Suprapubic skin (tissue), 4 donors: ENCODE measurements around the gene TFAP2B. TPM values are rescaled to one million over a fixed set of nuclear protein-coding genes. Genes with fewer than 3 reads are reported as not detected.

Experiments used
- DNase-seq, 2 donors: peaks; one replicate each; pipeline ENCODE4 v3.0.0-alpha.2; 2019; ENCODE audit warnings: low spot score in 2 of 2
- H3K27ac ChIP-seq: fragments of 200-600 bp; sonication (generic); one replicate; pipeline ENCODE4 v1.5.1; 2019
- H3K27me3 ChIP-seq: fragments of 200-600 bp; sonication (generic); one replicate; pipeline ENCODE4 v1.5.1; 2019
- H3K36me3 ChIP-seq: fragments of 200-600 bp; sonication (generic); one replicate; pipeline ENCODE4 v1.5.1; 2019
- H3K4me1 ChIP-seq: fragments of 200-600 bp; sonication (generic); one replicate; pipeline ENCODE4 v1.5.1; 2019
- H3K4me3 ChIP-seq: fragments of 200-600 bp; sonication (generic); one replicate; pipeline ENCODE4 v1.5.1; 2019; ENCODE audit warnings: mild to moderate bottlenecking
- H3K9me3 ChIP-seq: fragments of 200-600 bp; sonication (generic); one replicate; pipeline ENCODE4 v1.5.1; 2019
- CTCF ChIP-seq, 2 donors: fragments of 200-600 bp in 1 of 2; fragments of 450-650 bp in 1 of 2; sonication (generic) in 1 of 2; IDR thresholded peaks; one replicate each; pipeline ENCODE4 v1.5.1; 2016 to 2019; ENCODE audit warnings: antibody characterized with exemption in 2 of 2, mild to moderate bottlenecking in 1 of 2, moderate library complexity in 1 of 2
- EP300 ChIP-seq: sonication (generic); formaldehyde crosslinking; IDR thresholded peaks from one replicate; pipeline ENCODE4 v1.6.1; 2017; ENCODE audit warnings: antibody characterized with exemption
- POLR2A ChIP-seq, 2 donors: fragments of 450-650 bp; IDR thresholded peaks; one replicate each; pipeline ENCODE4 v1.6.1; 2017; ENCODE audit warnings: antibody characterized with exemption in 2 of 2, mild to moderate bottlenecking in 2 of 2, moderate library complexity in 2 of 2
- POLR2AphosphoS5 ChIP-seq, 3 donors: sonication (generic); formaldehyde crosslinking; IDR thresholded peaks; one replicate each; pipeline ENCODE4 v1.6.1; 2017; ENCODE audit warnings: antibody characterized with exemption in 3 of 3
- WGBS: methylation state at CpG from one replicate; pipeline ENCODE4 v1.1.5; 2018; 5-methylcytosine and 5-hydroxymethylcytosine counted together
- total RNA-seq, 4 donors: library from RNA; depleted of rRNA; stranded (reverse); fragments of >200 nt; gene quantifications; one replicate each; pipeline ENCODE4 v1.1.0, GENCODE V29; 2016

TFAP2B gene
- total RNA-seq, 4 donors from 2014 or later = 4.3 to 9.0 (median 8.2) TPM

GRCh38 chr6:50873167-50873566 lies 54.5 kb downstream of the TFAP2B start:
- Histone ChIP-seq H3K36me3 (no peaks in the 10 kb centered on the region), H3K9me3 (no peaks in the 10 kb centered on the region), H3K27me3 (no peaks in the 10 kb centered on the region), H3K4me3 (no peak overlapping the region), H3K4me1 (no peaks in the 10 kb centered on the region), H3K27ac (no peak overlapping the region)
- no peak for DNase-seq
- WGBS = 69% methylated on average over 1 of the region's 1 CpG
- TF ChIP-seq EP300 (no peak), POLR2A (IDR thresholded peaks at IDR 0.05) (no peak), POLR2AphosphoS5 (IDR thresholded peaks at IDR 0.05) (no peak), CTCF (IDR thresholded peaks at IDR 0.05) (no peak)

GRCh38 chr6:50884364-50884763 lies 65.7 kb downstream of the TFAP2B start:
- TF ChIP-seq CTCF (IDR thresholded peaks at IDR 0.05) (no peak), POLR2A (IDR thresholded peaks at IDR 0.05) (no peak), POLR2AphosphoS5 (IDR thresholded peaks at IDR 0.05) (no peak), EP300 (no peak)
- no peaks in the 10 kb centered on the region for H3K36me3 ChIP-seq
- no peaks in the 10 kb centered on the region for H3K4me1 ChIP-seq
- DNase-seq = no peak
- no peak overlapping the region for H3K4me3 ChIP-seq
- H3K9me3 ChIP-seq = no peaks in the 10 kb centered on the region
- no peak overlapping the region for H3K27ac ChIP-seq
- 68% methylated on average over 3 of the region's 3 CpGs for WGBS
- no peaks in the 10 kb centered on the region for H3K27me3 ChIP-seq

GRCh38 chr6:50887112-50887511 lies 68.4 kb downstream of the TFAP2B start:
- Histone ChIP-seq H3K9me3 (no peaks in the 10 kb centered on the region), H3K27ac (no peak overlapping the region), H3K27me3 (no peaks in the 10 kb centered on the region), H3K36me3 (no peaks in the 10 kb centered on the region), H3K4me3 (no peak overlapping the region), H3K4me1 (no peaks in the 10 kb centered on the region)
- TF ChIP-seq CTCF (IDR thresholded peaks at IDR 0.05) (no peak), EP300 (no peak), POLR2A (IDR thresholded peaks at IDR 0.05) (no peak), POLR2AphosphoS5 (IDR thresholded peaks at IDR 0.05) (no peak)
- no peak for DNase-seq
- 70% methylated on average over 1 of the region's 1 CpG for WGBS

GRCh38 chr6:50889497-50889896 lies 70.8 kb downstream of the TFAP2B start:
- WGBS = 50% methylated on average over 3 of the region's 3 CpGs
- Histone ChIP-seq H3K36me3 (no peaks in the 10 kb centered on the region), H3K4me3 (no peak overlapping the region), H3K27ac (no peak overlapping the region), H3K27me3 (no peaks in the 10 kb centered on the region), H3K9me3 (no peaks in the 10 kb centered on the region), H3K4me1 (no peaks in the 10 kb centered on the region)
- TF ChIP-seq CTCF (IDR thresholded peaks at IDR 0.05) (no peak), POLR2A (IDR thresholded peaks at IDR 0.05) (no peak), POLR2AphosphoS5 (IDR thresholded peaks at IDR 0.05) (no peak), EP300 (no peak)
- DNase-seq = no peak

- H3K9me3 ChIP-seq = no peaks in the 10 kb centered on the region
- H3K4me3 ChIP-seq = no peak overlapping the region
- WGBS = 71% methylated on average over 2 of the region's 2 CpGs
- no peaks in the 10 kb centered on the region for H3K27me3 ChIP-seq
- TF ChIP-seq POLR2AphosphoS5 (IDR thresholded peaks at IDR 0.05) (no peak), EP300 (no peak)
- H3K4me1 ChIP-seq = no peaks in the 10 kb centered on the region
- no peak overlapping the region for H3K27ac ChIP-seq
- DNase-seq = no peak
- no peaks in the 10 kb centered on the region for H3K36me3 ChIP-seq
These were observed 71.3 kb downstream of the TFAP2B start for GRCh38 chr6:50889935-50890334.

- Histone ChIP-seq H3K9me3 (no peaks in the 10 kb centered on the region), H3K4me3 (no peak overlapping the region), H3K27me3 (no peaks in the 10 kb centered on the region), H3K36me3 (no peaks in the 10 kb centered on the region), H3K27ac (no peak overlapping the region), H3K4me1 (no peaks in the 10 kb centered on the region)
- no peak for TF ChIP-seq POLR2AphosphoS5 (IDR thresholded peaks at IDR 0.05)
- no peak for TF ChIP-seq EP300
- TF ChIP-seq POLR2A (IDR thresholded peaks at IDR 0.05) = no peak
- no peak for TF ChIP-seq CTCF (IDR thresholded peaks at IDR 0.05)
- DNase-seq = no peak
These were observed 71.9 kb downstream of the TFAP2B start for GRCh38 chr6:50890579-50890978.
